H1 (cell line): ENCODE results near the gene TC2N. TPM values are rescaled to one million over a fixed set of nuclear protein-coding genes. Genes with fewer than 3 reads are reported as not detected.

Experiments used
- CTCF ChIA-PET: fragments of 300-600 bp; sonication (Branson Sonifier 250); formaldehyde crosslinking; loops from one replicate; lab custom pipeline; 2021; ENCODE audit not compliant: partially characterized antibody; lab: Charles Lee
- POLR2A ChIA-PET: fragments of 300-600 bp; sonication (Branson Sonifier 250); formaldehyde crosslinking; loops from one replicate; lab custom pipeline; 2021; ENCODE audit warnings: inconsistent platforms; ENCODE audit not compliant: partially characterized antibody; lab: Charles Lee
- DNase-seq, 2 experiments: peaks; one replicate each; pipeline versions ENCODE4 v3.0.0 to v3.0.0-alpha.2; 2010 to 2022; ENCODE audit warnings: low spot score in 2 of 2, low read depth in 1 of 2, mixed read lengths in 1 of 2
- FAIRE-seq: peaks from 2 replicates; lab custom pipeline; 2011; peaks lifted over from hg19 to GRCh38; lab: Jason Lieb, UNC
- H2AFZ ChIP-seq: 2 replicates; pipeline ENCODE4 v1.8.1; 2012; ENCODE audit warnings: low read length, inconsistent platforms
- H2AK5ac ChIP-seq: 2 replicates; pipeline ENCODE4 v1.6.1; 2013; ENCODE audit warnings: low read depth, low read length
- H2BK120ac ChIP-seq: replicated peaks from 2 replicates; pipeline ENCODE3; 2013; ENCODE audit warnings: low read depth, low read length, inconsistent platforms
- H2BK12ac ChIP-seq: 2 replicates; pipeline ENCODE4 v1.6.1; 2013; ENCODE audit warnings: low read depth, low read length
- H2BK15ac ChIP-seq: 2 replicates; pipeline ENCODE4 v1.6.1; 2013; ENCODE audit warnings: low read length
- H2BK20ac ChIP-seq: 2 replicates; pipeline ENCODE4 v1.6.1; 2013; ENCODE audit warnings: low read length
- H2BK5ac ChIP-seq: 2 replicates; pipeline ENCODE4 v1.6.1; 2013; ENCODE audit warnings: low read depth, low read length
- H3K14ac ChIP-seq: 2 replicates; pipeline ENCODE4 v1.6.1; 2013; ENCODE audit warnings: inconsistent platforms; ENCODE audit not compliant: insufficient read length
- H3K18ac ChIP-seq: 2 replicates; pipeline ENCODE4 v1.6.1; 2013; ENCODE audit warnings: low read length; ENCODE audit errors: extremely low read depth
- H3K23ac ChIP-seq: 2 replicates; pipeline ENCODE4 v1.6.1; 2013; ENCODE audit warnings: inconsistent platforms; ENCODE audit not compliant: insufficient read length
- H3K23me2 ChIP-seq: 2 replicates; pipeline ENCODE4 v1.6.1; 2013; ENCODE audit warnings: low read depth, low read length
- H3K27ac ChIP-seq: 2 replicates; pipeline ENCODE4 v1.6.1; 2011; ENCODE audit warnings: low read depth, low read length, inconsistent platforms
- H3K27me3 ChIP-seq, 4 experiments: replicated peaks in 1 of 4; 1 replicate in 1 of 4; 2 replicates in 3 of 4; pipeline versions ENCODE4 v1.6.1 to v1.8.1; 2011 to 2013; ENCODE audit warnings: low read length in 3 of 4, mild to moderate bottlenecking in 3 of 4, inconsistent platforms in 2 of 4, mixed read lengths in 2 of 4, moderate library complexity in 1 of 4; ENCODE audit not compliant: control insufficient read depth in 3 of 4, insufficient read depth in 3 of 4; ENCODE audit errors: extremely low read depth in 1 of 4
- H3K36me3 ChIP-seq, 4 experiments: 2 replicates each; pipeline versions ENCODE4 v1.6.1 to v1.8.1; 2011 to 2013; ENCODE audit warnings: mild to moderate bottlenecking in 4 of 4, low read length in 3 of 4, moderate library complexity in 2 of 4, control low read depth in 1 of 4, inconsistent platforms in 1 of 4; ENCODE audit not compliant: insufficient read depth in 4 of 4, control insufficient read depth in 2 of 4
- H3K4ac ChIP-seq: replicated peaks from 2 replicates; pipeline ENCODE3; 2013; ENCODE audit warnings: low read length, low read depth, mixed read lengths, inconsistent platforms; ENCODE audit not compliant: insufficient read length
- H3K4me1 ChIP-seq, 4 experiments: replicated peaks in 1 of 4; 1 replicate in 1 of 4; 2 replicates in 3 of 4; pipeline versions ENCODE4 v1.6.1 to v1.8.1; 2011 to 2013; ENCODE audit warnings: low read length in 3 of 4, inconsistent platforms in 2 of 4, mixed read lengths in 1 of 4; ENCODE audit not compliant: insufficient read depth in 4 of 4, control insufficient read depth in 3 of 4
- H3K4me2 ChIP-seq, 2 experiments: 2 replicates each; pipeline versions ENCODE4 v1.6.1 to v1.8.1; 2011 to 2013; ENCODE audit warnings: low read depth in 2 of 2, low read length in 2 of 2, control low read depth in 1 of 2, inconsistent platforms in 1 of 2, mild to moderate bottlenecking in 1 of 2; ENCODE audit not compliant: insufficient read depth in 1 of 2
- H3K4me3 ChIP-seq, 4 experiments: fragments of 200-600, 300-600 bp in 1 of 4; sonication (generic), shearing (Covaris generic), sonication (Bioruptor Twin) in 1 of 4; 2 replicates each; pipeline versions ENCODE4 v1.5.1 to v1.8.1; 2011 to 2016; ENCODE audit warnings: low read length in 4 of 4, low read depth in 3 of 4, control low read depth in 2 of 4, inconsistent platforms in 2 of 4, mild to moderate bottlenecking in 2 of 4, mixed read lengths in 1 of 4, moderate library complexity in 1 of 4; ENCODE audit not compliant: insufficient read depth in 2 of 4; ENCODE audit errors: extremely low read depth in 1 of 4
- H3K56ac ChIP-seq: replicated peaks from 2 replicates; pipeline ENCODE3; 2013; ENCODE audit warnings: low read depth, mild to moderate bottlenecking, mixed read lengths, low read length, inconsistent platforms; ENCODE audit not compliant: insufficient read length
- H3K79me1 ChIP-seq: 2 replicates; pipeline ENCODE4 v1.6.1; 2013; ENCODE audit warnings: low read depth, low read length, control low read depth
- H3K79me2 ChIP-seq, 2 experiments: 2 replicates each; pipeline versions ENCODE4 v1.6.1 to v1.8.1; 2012 to 2013; ENCODE audit warnings: low read length in 2 of 2, mild to moderate bottlenecking in 2 of 2, inconsistent platforms in 1 of 2; ENCODE audit not compliant: insufficient read depth in 2 of 2, control insufficient read depth in 1 of 2
- H3K9ac ChIP-seq, 4 experiments: replicated peaks in 1 of 4; 1 replicate in 1 of 4; 2 replicates in 3 of 4; pipeline versions ENCODE4 v1.6.1 to v1.8.1; 2011 to 2013; ENCODE audit warnings: low read depth in 3 of 4, low read length in 3 of 4, control low read depth in 2 of 4, mild to moderate bottlenecking in 2 of 4, moderate library complexity in 2 of 4, inconsistent platforms in 1 of 4; ENCODE audit errors: extremely low read depth in 1 of 4
- H3K9me3 ChIP-seq, 2 experiments: 2 replicates each; pipeline versions ENCODE4 v1.6.1 to v1.8.1; 2012 to 2013; ENCODE audit warnings: mild to moderate bottlenecking in 2 of 2, moderate library complexity in 2 of 2, control low read depth in 1 of 2, inconsistent platforms in 1 of 2, low read depth in 1 of 2, low read length in 1 of 2, mixed read lengths in 1 of 2; ENCODE audit not compliant: insufficient read depth in 2 of 2
- H4K20me1 ChIP-seq, 2 experiments: replicated peaks in 1 of 2; 2 replicates each; pipeline versions ENCODE3 to v1.8.1; 2011 to 2013; ENCODE audit warnings: inconsistent platforms in 2 of 2, low read length in 2 of 2, mild to moderate bottlenecking in 1 of 2; ENCODE audit not compliant: insufficient read depth in 2 of 2, control insufficient read depth in 1 of 2
- H4K5ac ChIP-seq: 2 replicates; pipeline ENCODE4 v1.6.1; 2013; ENCODE audit warnings: low read length, low read depth, mixed read lengths, inconsistent platforms; ENCODE audit not compliant: insufficient read length
- H4K8ac ChIP-seq: 2 replicates; pipeline ENCODE4 v1.8.0; 2013; ENCODE audit warnings: mild to moderate bottlenecking, moderate library complexity, low read length, inconsistent platforms; ENCODE audit not compliant: insufficient read depth; ENCODE audit errors: extremely low read depth
- H4K91ac ChIP-seq: replicated peaks from 2 replicates; pipeline ENCODE3; 2013; ENCODE audit warnings: low read length, mixed read lengths, inconsistent platforms; ENCODE audit not compliant: insufficient read length
- CREB1 ChIP-seq: IDR thresholded peaks from 2 replicates; pipeline ENCODE4 v1.6.1; 2012; ENCODE audit warnings: inconsistent platforms
- SIX5 ChIP-seq: IDR thresholded peaks from 2 replicates; pipeline ENCODE4 v1.6.1; 2011; ENCODE audit warnings: mild to moderate bottlenecking, low read depth, low read length
- WGBS, 2 experiments: shearing (Covaris generic) in 1 of 2; methylation state at CpG; one replicate each; pipeline versions ENCODE4 v1.1.6 to v1.1.7; 2013 to 2015; ENCODE audit warnings: low lambda C conversion rate in 2 of 2, mixed read lengths in 2 of 2, inconsistent platforms in 1 of 2, low coverage in 1 of 2, missing lambda C conversion rate in 1 of 2; ENCODE audit not compliant: insufficient replicate concordance in 2 of 2, insufficient coverage in 1 of 2, insufficient read length in 1 of 2; ENCODE audit errors: extremely low coverage in 1 of 2, missing lambda C conversion rate in 1 of 2; 5-methylcytosine and 5-hydroxymethylcytosine counted together
- polyA plus RNA-seq, 7 experiments: library from polyadenylated mRNA; depleted of rRNA in 3 of 7; stranded (reverse) in 5 of 7; unstranded in 2 of 7; fragments of >200 nt in 5 of 7; fragments of 200-250 nt in 2 of 7; gene quantifications; 1 replicate in 5 of 7; 2 replicates in 1 of 7; 4 replicates in 1 of 7; pipeline versions ENCODE4 v1.2.1 to v1.2.3, GENCODE V29; 2011 to 2013; ENCODE audit warnings: missing spikeins in 2 of 7, mixed read lengths in 2 of 7
- total RNA-seq: library from RNA; stranded (reverse); fragmentation: NEBNext Ultra II Directional; extraction: Animal tissue kit (Norgen Biotek cat#: 25700); gene quantifications from 2 replicates; pipeline ENCODE4 v1.2.1, GENCODE V29; 2021

TC2N gene
- total and polyA plus RNA-seq, 2 of the 8 experiments (the other 6 are each of a cell fraction or from before 2014, with no cell fraction given), result 9.7 to 36.2 TPM

GRCh38 chr14:91830777-91831176 is 36.6 kb downstream of the TC2N start:
- Histone ChIP-seq H3K27me3 (no peaks in the 10 kb centered on the region), H4K8ac (no peak overlapping the region), H4K5ac (peak overlapping the region; percentile 83), H2AFZ (no peak overlapping the region), H3K4me3 (peak overlapping the region in 1 of 4 experiments; percentile 39; a peak in 1 of 8 replicates), H3K18ac (no peak overlapping the region; the same call in 1 of the 2 replicates), H3K9ac (no peak overlapping the region), H3K4me2 (peak overlapping the region; percentile 51 to 66), H3K23ac (no peak overlapping the region), H3K56ac (no peak overlapping the region), H4K91ac (no peak overlapping the region), H2BK12ac (no peak overlapping the region), H2BK5ac (no peak overlapping the region), H4K20me1 (no peaks in the 10 kb centered on the region), H2BK15ac (no peak overlapping the region), H3K4ac (no peak overlapping the region), H2AK5ac (no peak overlapping the region), H2BK20ac (no peak overlapping the region), H3K79me1 (no peaks in the 10 kb centered on the region), H3K27ac (peak overlapping the region; percentile 58; the same call in 1 of the 2 replicates), H2BK120ac (no peak overlapping the region), H3K14ac (no peak overlapping the region), H3K9me3 (peaks cover 5% of the 10 kb centered on the region in 2 experiments; a peak in 2 of 4 replicates), H3K36me3 (no peaks in the 10 kb centered on the region), H3K23me2 (no peaks in the 10 kb centered on the region; the same call in 1 of the 2 replicates), H3K79me2 (peaks cover 0 to 83% of the 10 kb centered on the region in 2 experiments; a peak in 2 of 4 replicates), H3K4me1 (peaks cover 0 to 5% (median 3%) of the 10 kb centered on the region in 4 experiments; a peak in 2 of 7 replicates)
- FAIRE-seq (peak; percentile 98), DNase-seq (peak in 1 of 2 experiments; percentile 33)
- CTCF ChIA-PET, result interaction anchor here (0.9 to 1.0 kb wide), 2 partner anchors 51 to 80 kb away, joined by 3 to 4 read pairs; no protein-coding TSS in a partner anchor
- 5% methylated on average over 3 of the region's 3 CpGs; no CpG with 5 or more reads in 1 of the 2 experiments for WGBS, 2 experiments
- POLR2A ChIA-PET, result interaction anchor here (0.9 kb wide), 1 partner anchor 11 kb away, joined by 3 read pairs; no protein-coding TSS in a partner anchor
- TF ChIP-seq SIX5 (no peak), CREB1 (peak; percentile 49; the same call in 1 of the 2 replicates)
